GM04503 (cell line): Measurements from ENCODE around the gene GYS2.
"Not testable (repeated sequence)": the region's sequence is repeated elsewhere in the genome, so short reads cannot be mapped to it uniquely, and the experiment has no call there.

ENCODE experiments used
- DNase-seq: peaks from one replicate; pipeline ENCODE4 v3.0.0-alpha.2; 2012; ENCODE audit warnings: low read depth

Gene GYS2

DNA sequence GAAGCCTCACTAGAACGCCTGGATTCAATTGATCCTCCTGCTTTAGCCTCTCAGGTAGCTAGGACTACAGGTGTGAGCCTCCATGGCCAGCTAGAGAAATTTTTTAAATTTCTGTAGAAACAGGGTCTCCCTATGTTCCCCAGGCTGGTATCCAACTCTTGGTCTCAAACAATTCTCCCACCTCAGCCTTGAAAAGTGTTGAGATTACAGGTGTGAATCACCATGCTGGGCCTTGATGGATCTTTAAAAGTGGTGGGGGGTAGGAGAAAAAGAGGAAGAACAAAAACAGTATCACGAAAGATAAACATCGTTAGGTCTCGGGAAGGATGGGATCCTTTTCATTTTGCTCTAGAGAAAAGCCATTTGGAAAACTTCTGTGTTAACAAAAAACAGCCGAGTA is 4.5 kb downstream of the GYS2 start:
- no peak for DNase-seq

DNA sequence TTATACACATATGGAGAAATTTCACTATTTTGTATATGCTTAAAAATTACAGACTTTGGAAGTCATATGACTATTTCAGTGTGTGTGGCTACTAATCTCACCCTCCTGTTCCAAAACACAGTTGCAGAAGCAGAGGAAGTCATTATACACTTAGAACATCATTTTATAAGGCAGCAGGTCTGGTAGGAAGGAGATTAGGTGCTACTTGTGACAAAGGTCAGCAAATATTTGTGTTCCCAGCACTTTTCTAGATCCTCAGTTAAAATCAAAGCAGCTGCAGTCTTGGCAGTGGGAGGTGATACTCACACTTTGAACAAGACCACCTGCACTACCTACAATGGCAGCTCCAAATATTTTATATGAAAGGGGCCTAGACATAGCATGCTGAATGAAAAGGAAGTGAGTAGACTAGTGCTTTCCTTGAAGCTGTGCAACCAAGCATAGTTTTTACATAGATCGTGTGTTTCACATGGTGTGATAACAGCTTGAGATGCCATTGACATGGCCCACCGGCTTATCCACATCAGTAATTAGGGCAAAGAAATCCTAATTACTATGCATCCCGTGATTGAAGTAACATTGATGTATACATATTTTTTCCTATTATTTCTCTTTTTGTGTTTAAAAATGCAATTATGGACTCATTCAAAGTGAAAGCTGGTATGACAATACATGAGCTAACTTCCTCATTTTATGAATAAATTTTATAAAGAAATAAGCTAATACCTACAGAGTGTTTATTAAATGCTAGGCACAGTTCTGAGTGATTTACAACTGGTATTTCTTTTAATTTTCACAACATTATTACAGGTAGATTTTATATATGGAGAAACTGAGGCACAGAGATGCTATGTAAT is 5.3 kb downstream of the GYS2 start:
- no peak for DNase-seq

- no peak for DNase-seq
Measured at GRCh38 chr12:21598651-21599050, 6.0 kb downstream of the GYS2 start.

- DNase-seq, result not testable (repeated sequence)
Measured at GRCh38 chr12:21595356-21595755, 9.3 kb downstream of the GYS2 start.

- DNase-seq, result no peak
Measured at GRCh38 chr12:21585485-21585884, 19.2 kb downstream of the GYS2 start.

- DNase-seq, result not testable (repeated sequence)
Measured at GRCh38 chr12:21584403-21585182, 20.1 kb downstream of the GYS2 start.

- no peak for DNase-seq
Measured at GRCh38 chr12:21583587-21583986, 21.1 kb downstream of the GYS2 start.

GRCh38 chr12:21580748-21581516 is 23.7 kb downstream of the GYS2 start:
- no peak for DNase-seq

GRCh38 chr12:21577516-21577915 is 27.1 kb downstream of the GYS2 start:
- no peak for DNase-seq

GRCh38 chr12:21576431-21576830 is 28.2 kb downstream of the GYS2 start:
- no peak for DNase-seq

DNA sequence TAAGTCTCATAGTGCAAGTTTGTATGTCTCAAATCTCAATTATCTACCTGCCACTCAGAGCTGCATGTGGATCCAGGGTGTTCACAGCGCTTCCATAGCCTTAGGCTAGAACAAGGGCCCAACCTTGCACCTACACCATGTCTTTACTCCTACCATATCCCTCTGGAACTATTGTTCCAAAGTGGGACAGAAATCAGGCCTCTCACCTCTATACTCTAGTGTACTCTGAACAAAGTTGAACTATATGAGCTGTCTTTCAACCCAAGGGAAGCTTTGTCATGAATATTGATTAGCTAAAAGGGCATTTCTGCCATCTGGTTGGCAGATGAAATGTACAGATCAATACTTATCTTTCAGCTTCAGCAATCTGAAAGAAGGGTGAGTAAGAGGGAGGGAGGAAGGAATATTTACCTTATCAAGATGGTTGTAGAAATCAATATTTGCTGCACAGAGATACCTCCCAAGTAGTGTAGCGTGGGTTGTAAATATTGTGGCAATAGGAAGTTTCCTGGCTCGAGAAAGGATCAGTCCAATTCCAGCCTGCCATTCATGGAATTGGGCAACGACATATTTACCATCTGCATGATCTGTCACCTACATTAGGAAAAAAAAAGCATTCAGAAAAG is 30.8 kb downstream of the GYS2 start:
- no peak for DNase-seq

- DNase-seq, result no peak
Measured at GRCh38 chr12:21571046-21571445, 33.6 kb downstream of the GYS2 start.

DNA sequence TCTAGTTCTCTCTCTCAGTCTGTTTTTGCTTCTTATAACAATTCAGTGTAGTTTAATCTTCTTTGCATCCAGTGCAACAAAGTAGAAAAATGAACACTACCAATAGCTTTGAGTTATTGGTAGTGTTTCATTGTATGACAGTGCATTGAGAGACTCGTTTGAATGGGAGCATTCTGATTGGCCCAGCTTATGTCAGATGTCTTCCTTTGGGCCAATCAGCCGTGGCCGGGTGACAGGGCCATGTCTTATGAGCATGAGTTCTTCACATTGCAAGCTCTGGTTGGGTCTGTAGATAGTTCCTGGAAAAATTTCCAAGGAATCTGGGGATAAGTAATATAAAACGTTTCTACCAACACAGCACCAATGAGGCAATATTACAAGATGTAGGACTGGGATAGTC is 36.5 kb downstream of the GYS2 start:
- DNase-seq, result no peak

GRCh38 chr12:21566907-21567394 is 37.7 kb downstream of the GYS2 start:
- DNase-seq, result no peak

DNA sequence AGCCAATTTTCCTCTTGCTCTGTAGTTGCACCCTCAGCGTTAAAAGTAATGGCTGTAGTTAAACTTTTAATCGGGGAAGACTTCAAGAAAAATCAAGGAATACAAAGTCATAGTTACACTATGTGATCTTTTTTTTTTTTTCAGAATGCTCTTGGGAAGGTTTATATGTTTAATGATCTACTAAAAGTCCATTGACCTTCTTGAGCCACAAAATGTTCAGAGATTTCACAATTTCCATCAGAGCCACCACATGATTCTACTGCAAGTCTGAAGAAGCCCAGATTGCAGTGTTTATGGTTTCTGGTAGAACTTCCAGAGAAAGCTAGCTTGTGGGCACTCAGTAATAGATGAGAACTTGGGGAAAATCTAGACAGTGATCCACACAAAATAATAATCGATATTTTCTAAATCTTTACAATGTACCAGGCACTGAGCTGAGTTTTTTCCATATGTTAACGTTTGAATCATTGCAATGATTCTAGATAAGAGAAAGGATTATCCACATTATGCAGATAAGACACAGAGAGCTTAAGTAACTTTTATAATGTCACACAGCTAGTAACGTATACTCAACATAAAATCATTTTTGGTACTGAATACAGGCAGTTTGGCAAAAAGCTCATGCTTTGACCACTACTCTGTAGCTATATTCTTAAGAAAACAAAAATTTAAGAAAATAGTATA is 38.3 kb downstream of the GYS2 start:
- DNase-seq, result no peak

GRCh38 chr12:21562859-21563258 is 41.8 kb downstream of the GYS2 start:
- DNase-seq, result no peak

GRCh38 chr12:21561158-21561557 is 43.5 kb downstream of the GYS2 start:
- no peak for DNase-seq

GRCh38 chr12:21559855-21560569 is 44.6 kb downstream of the GYS2 start:
- DNase-seq, result no peak

GRCh38 chr12:21558100-21558679 is 46.5 kb downstream of the GYS2 start:
- no peak for DNase-seq

DNA sequence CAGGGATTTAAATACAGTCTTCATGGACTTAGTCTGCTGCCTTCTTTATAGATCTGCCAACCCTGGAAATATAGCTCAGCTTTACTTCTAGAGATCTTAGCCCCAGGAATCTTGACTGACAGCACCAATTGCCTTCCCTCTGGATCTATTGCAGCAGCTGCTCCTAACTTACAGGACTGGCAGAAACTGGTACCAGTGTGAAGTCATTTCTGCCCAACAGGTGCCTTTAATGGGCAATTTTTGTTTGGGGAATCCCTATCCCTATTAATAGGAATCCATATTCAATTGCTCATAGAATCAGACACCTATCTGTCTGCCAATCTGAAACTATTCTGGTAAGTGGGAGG is 51.3 kb downstream of the GYS2 start:
- DNase-seq, result no peak
